Measurements from ENCODE around the gene KDM7A. TPM values are rescaled to one million over a fixed set of nuclear protein-coding genes. Genes with fewer than 3 reads are reported as not detected.

Gene KDM7A
- total RNA-seq, 1 donor from 2014 or later = 4.9 TPM

DNA sequence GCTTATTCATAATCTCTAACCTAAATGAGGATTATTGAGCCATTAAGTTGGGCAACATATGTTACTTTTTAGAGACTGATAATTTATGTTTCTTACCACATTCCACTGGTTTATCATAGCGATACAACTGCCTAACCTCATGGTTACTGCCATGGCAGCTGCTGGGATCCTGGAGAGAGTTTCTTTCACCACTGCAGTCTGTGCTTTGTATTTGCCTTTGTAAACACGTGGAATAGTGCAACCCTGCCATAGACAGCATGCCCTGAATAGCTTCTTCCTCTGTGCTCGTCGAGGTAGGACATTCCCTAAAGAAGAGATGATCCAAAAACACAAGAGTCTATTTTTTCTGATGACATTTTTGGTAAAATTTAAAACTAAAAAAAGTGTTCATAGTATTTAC is 80.3 kb downstream of the KDM7A start:
- H3K4me3 Mint-ChIP-seq = no peak overlapping the region
- no peak overlapping the region for H3K27ac Mint-ChIP-seq (ENCODE audit: unreplicated experiment)
- DNase-seq (ENCODE audit: low read depth, low spot score) = no peak
- H3K4me1 Mint-ChIP-seq = no peaks in the 10 kb centered on the region
- H3K36me3 Mint-ChIP-seq (ENCODE audit: low read depth) = peaks cover 21% of the 10 kb centered on the region
- H3K27me3 Mint-ChIP-seq (ENCODE audit: low read depth) = no peaks in the 10 kb centered on the region
- no peaks in the 10 kb centered on the region for H3K9me3 Mint-ChIP-seq
- TF ChIP-seq, protein P1, sequence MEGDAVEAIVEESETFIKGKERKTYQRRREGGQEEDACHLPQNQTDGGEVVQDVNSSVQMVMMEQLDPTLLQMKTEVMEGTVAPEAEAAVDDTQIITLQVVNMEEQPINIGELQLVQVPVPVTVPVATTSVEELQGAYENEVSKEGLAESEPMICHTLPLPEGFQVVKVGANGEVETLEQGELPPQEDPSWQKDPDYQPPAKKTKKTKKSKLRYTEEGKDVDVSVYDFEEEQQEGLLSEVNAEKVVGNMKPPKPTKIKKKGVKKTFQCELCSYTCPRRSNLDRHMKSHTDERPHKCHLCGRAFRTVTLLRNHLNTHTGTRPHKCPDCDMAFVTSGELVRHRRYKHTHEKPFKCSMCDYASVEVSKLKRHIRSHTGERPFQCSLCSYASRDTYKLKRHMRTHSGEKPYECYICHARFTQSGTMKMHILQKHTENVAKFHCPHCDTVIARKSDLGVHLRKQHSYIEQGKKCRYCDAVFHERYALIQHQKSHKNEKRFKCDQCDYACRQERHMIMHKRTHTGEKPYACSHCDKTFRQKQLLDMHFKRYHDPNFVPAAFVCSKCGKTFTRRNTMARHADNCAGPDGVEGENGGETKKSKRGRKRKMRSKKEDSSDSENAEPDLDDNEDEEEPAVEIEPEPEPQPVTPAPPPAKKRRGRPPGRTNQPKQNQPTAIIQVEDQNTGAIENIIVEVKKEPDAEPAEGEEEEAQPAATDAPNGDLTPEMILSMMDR (conservative IDR thresholded peaks at IDR 0.05) = no peak

DNA sequence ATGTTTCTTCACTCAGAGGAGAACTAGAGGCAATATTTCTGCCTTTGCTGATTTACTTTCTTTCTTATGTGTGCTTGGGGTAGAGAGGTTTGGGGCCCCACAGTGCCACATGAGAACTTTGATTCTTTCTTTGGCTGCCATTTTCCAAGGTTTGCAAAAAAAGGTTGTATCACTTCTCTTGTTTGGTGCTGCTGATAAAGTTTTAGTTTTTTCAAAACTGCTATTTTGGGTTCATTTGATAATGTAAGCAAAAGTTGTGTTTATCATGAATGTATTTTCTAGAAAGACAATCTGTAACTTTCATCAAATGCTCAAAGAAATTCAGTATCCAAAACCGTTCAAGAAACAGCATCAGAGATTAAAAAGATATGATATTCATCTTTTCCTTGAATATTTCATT is 83.4 kb downstream of the KDM7A start:
- Mint-ChIP-seq H3K9me3 (no peaks in the 10 kb centered on the region), H3K27me3 (ENCODE audit: low read depth) (no peaks in the 10 kb centered on the region), H3K4me1 (no peaks in the 10 kb centered on the region), H3K27ac (ENCODE audit: unreplicated experiment) (no peak overlapping the region), H3K36me3 (ENCODE audit: low read depth) (peaks cover 22% of the 10 kb centered on the region), H3K4me3 (no peak overlapping the region)
- no peak for DNase-seq (ENCODE audit: low read depth, low spot score)
- TF ChIP-seq, protein P1 (conservative IDR thresholded peaks at IDR 0.05) = no peak

DNA sequence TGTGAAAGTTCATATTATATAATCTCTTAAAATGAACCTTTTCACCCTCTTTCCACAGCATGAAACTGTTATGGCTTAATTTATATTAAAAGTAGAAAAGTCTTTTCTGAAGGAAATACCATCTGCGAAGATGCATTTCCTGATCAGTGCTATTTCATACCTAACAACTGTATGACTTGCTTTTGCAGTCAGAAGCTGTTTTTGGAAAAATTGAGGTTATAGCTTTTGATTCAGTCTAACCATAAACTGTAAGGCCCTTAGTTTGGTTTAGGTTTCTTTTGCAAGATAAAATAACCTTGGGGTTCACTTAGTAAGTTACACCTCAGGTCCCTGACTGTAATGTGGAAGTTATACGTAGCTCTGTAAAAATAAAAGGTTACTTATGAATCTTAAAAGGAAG is 91.3 kb downstream of the KDM7A start:
- Mint-ChIP-seq H3K4me1 (peaks cover 5% of the 10 kb centered on the region), H3K4me3 (no peak overlapping the region), H3K27ac (ENCODE audit: unreplicated experiment) (no peak overlapping the region), H3K9me3 (no peaks in the 10 kb centered on the region), H3K27me3 (ENCODE audit: low read depth) (peaks cover 2% of the 10 kb centered on the region), H3K36me3 (ENCODE audit: low read depth) (no peaks in the 10 kb centered on the region)
- no peak for DNase-seq (ENCODE audit: low read depth, low spot score)
- TF ChIP-seq, protein P1 (conservative IDR thresholded peaks at IDR 0.05) = no peak

DNA sequence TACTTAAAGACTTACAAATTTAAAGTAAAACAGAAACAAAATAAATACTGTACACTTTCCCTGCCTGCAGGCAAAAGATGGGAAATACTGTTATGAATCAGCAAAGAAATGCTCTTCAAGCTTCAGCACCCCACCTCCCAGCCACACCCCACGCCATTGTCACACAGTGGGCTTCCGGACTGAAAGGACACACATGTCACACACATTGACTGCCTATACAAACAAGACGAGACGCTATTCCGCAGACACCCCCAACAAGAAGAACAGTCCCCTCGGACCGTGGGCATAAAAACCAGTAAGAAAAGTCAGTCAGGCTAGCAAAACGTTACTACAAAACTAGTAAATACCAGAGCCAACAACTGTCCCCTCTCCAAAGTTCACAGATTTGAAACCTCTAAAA is 91.8 kb downstream of the KDM7A start:
- Mint-ChIP-seq H3K36me3 (ENCODE audit: low read depth) (no peaks in the 10 kb centered on the region), H3K27me3 (ENCODE audit: low read depth) (peaks cover 2% of the 10 kb centered on the region), H3K9me3 (no peaks in the 10 kb centered on the region), H3K27ac (ENCODE audit: unreplicated experiment) (no peak overlapping the region), H3K4me1 (peaks cover 5% of the 10 kb centered on the region), H3K4me3 (no peak overlapping the region)
- no peak for DNase-seq (ENCODE audit: low read depth, low spot score)
- TF ChIP-seq, protein P1 (conservative IDR thresholded peaks at IDR 0.05) = no peak

- Mint-ChIP-seq H3K4me3 (no peak overlapping the region), H3K4me1 (peaks cover 5% of the 10 kb centered on the region), H3K27me3 (ENCODE audit: low read depth) (peaks cover 2% of the 10 kb centered on the region), H3K36me3 (ENCODE audit: low read depth) (no peaks in the 10 kb centered on the region), H3K9me3 (no peaks in the 10 kb centered on the region), H3K27ac (ENCODE audit: unreplicated experiment) (no peak overlapping the region)
- TF ChIP-seq, protein P1 (conservative IDR thresholded peaks at IDR 0.05) = no peak
- DNase-seq (ENCODE audit: low read depth, low spot score) = no peak
Observed at GRCh38 chr7:140084142-140084655, 92.6 kb downstream of the KDM7A start.
